ENCODE data around the gene SLCO1C1.

DNA sequence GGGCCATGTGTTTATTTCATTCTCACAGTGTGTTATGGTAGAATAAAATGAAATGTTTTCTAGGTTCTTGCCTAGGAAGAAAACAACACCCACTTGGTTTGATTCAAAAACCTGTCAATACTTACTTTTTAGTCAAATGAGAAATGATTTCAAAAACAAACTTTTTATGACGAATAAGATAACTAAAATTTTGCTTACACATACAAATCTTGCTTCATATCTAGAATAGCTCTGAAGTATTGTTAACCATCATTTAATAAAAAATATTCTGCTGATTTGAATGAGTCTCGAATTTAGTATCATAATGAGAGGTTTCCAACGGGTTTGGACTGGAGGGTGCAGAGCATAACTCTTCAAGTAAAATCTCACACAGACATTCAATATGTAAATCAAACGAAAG, 23.2 kb downstream of the SLCO1C1 start:
- TF ChIP-seq, protein P1, sequence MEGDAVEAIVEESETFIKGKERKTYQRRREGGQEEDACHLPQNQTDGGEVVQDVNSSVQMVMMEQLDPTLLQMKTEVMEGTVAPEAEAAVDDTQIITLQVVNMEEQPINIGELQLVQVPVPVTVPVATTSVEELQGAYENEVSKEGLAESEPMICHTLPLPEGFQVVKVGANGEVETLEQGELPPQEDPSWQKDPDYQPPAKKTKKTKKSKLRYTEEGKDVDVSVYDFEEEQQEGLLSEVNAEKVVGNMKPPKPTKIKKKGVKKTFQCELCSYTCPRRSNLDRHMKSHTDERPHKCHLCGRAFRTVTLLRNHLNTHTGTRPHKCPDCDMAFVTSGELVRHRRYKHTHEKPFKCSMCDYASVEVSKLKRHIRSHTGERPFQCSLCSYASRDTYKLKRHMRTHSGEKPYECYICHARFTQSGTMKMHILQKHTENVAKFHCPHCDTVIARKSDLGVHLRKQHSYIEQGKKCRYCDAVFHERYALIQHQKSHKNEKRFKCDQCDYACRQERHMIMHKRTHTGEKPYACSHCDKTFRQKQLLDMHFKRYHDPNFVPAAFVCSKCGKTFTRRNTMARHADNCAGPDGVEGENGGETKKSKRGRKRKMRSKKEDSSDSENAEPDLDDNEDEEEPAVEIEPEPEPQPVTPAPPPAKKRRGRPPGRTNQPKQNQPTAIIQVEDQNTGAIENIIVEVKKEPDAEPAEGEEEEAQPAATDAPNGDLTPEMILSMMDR (IDR thresholded peaks at IDR 0.05), result no peak
- TF ChIP-seq POLR2A (IDR thresholded peaks at IDR 0.05), result no peak

Data from Peyer's patch (tissue), 4 donors.